PC-3 (cell line): ENCODE data around the gene SPTSSB.

Experiments
- CTCF ChIP-seq: fragments of 300-600 bp; sonication (generic); conservative IDR thresholded peaks from 2 replicates; pipeline ENCODE4 v1.5.1; 2017; ENCODE audit warnings: antibody characterized with exemption, low read depth, mild to moderate bottlenecking, low read length
- EZH2phosphoT487 ChIP-seq: fragments of 300-600 bp; sonication (generic); IDR thresholded peaks from 2 replicates; pipeline ENCODE4 v1.6.1; 2018; ENCODE audit warnings: mild to moderate bottlenecking, antibody characterized with exemption, low read length, borderline replicate concordance

- TF ChIP-seq EZH2phosphoT487 (no peak), CTCF (no peak)
Observed at GRCh38 chr3:161339517-161340500, 31.5 kb downstream of the SPTSSB start.
